HUDEP-2 (cell line): ENCODE data around the gene KCP.

Experiments used
- DNase-seq, 76 experiments: peaks; one replicate each; lab custom pipeline; 2025; ENCODE audit not compliant: unreplicated experiment in 76 of 76; lab: John Stamatoyannopoulos, UW

Gene KCP

GRCh38 chr7:128860158-128861073 lies 50.1 kb downstream of the KCP start:
- DNase-seq: peak in 25 of 76 experiments; percentile 3 to 39 (median 11)

- DNase-seq: no peak
Observed at GRCh38 chr7:128859232-128860157, 51.0 kb downstream of the KCP start.

GRCh38 chr7:128858380-128859231 lies 51.9 kb downstream of the KCP start:
- no peak for DNase-seq

GRCh38 chr7:128856001-128856718 lies 54.3 kb downstream of the KCP start:
- DNase-seq: no peak

- no peak for DNase-seq
Observed at GRCh38 chr7:128855559-128855958, 55.0 kb downstream of the KCP start.

- DNase-seq: no peak
Observed at GRCh38 chr7:128854396-128854795, 56.1 kb downstream of the KCP start.

GRCh38 chr7:128853799-128854198 lies 56.7 kb downstream of the KCP start:
- no peak for DNase-seq

GRCh38 chr7:128852537-128853254 lies 57.8 kb downstream of the KCP start:
- DNase-seq: no peak

GRCh38 chr7:128849804-128850490 lies 60.6 kb downstream of the KCP start:
- DNase-seq: no peak

GRCh38 chr7:128849156-128849515 lies 61.4 kb downstream of the KCP start:
- no peak for DNase-seq

GRCh38 chr7:128848289-128849155 lies 62.0 kb downstream of the KCP start:
- DNase-seq: no peak

GRCh38 chr7:128847721-128848211 lies 62.7 kb downstream of the KCP start:
- DNase-seq: no peak

GRCh38 chr7:128846781-128847444 lies 63.6 kb downstream of the KCP start:
- no peak for DNase-seq

GRCh38 chr7:128845987-128846386 lies 64.5 kb downstream of the KCP start:
- DNase-seq: no peak

- DNase-seq: no peak
Observed at GRCh38 chr7:128845475-128845874, 65.0 kb downstream of the KCP start.

GRCh38 chr7:128844777-128845311 lies 65.7 kb downstream of the KCP start:
- no peak for DNase-seq
